GM12801 (cell line): ENCODE results near the gene RPLP1.

Experiments used
- TF ChIP-seq, protein P1 (sequence below): IDR thresholded peaks from one replicate; pipeline ENCODE4 v1.5.1; 2011; ENCODE audit warnings: control low read depth; ENCODE audit not compliant: insufficient read length; ENCODE audit errors: extremely low read depth

Gene RPLP1

DNA sequence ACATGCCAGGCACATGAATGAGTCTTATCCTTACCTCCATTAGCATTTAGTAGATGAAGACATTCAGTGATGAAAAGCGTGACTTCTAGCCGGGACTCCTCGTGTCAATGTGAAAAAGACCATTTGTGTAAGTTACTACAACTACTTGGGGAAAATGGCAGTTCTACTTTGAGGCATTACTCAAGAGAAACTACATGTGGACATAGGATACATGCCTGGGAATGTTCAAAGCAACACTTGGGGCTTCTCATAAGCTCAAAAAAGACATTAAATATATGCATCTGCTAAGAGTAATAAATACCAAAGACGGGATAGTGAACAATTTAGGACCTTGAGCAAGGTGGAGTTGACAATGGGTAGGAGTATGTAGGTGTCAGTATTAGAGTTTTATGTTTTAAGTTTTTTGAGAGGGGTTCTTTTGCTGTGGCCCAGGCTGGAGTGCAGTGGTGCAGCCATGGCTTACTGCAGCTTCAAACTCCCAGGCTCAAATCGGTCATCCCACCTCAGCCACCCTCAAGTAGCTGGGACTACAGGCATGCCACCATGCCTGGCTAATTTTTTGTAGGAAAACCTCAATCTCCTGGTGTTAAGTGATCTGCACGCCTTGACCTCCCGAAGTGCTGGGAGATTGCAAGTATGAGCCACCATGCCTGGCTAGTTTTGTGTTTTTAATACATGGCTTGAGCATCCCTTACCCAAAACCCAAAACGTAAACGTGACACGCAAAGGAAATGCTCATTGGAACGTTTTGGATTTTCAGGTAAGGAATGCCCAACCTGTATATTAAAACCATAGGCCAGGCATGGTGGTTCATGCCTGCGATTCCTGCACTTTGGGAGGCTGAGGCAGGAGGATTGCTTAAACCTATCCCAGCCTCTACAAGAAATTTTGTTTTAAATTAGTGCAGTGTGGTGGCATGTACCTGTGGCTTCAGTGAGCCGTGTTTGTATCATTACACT, 3.9 kb downstream of the RPLP1 start:
- TF ChIP-seq, protein P1, sequence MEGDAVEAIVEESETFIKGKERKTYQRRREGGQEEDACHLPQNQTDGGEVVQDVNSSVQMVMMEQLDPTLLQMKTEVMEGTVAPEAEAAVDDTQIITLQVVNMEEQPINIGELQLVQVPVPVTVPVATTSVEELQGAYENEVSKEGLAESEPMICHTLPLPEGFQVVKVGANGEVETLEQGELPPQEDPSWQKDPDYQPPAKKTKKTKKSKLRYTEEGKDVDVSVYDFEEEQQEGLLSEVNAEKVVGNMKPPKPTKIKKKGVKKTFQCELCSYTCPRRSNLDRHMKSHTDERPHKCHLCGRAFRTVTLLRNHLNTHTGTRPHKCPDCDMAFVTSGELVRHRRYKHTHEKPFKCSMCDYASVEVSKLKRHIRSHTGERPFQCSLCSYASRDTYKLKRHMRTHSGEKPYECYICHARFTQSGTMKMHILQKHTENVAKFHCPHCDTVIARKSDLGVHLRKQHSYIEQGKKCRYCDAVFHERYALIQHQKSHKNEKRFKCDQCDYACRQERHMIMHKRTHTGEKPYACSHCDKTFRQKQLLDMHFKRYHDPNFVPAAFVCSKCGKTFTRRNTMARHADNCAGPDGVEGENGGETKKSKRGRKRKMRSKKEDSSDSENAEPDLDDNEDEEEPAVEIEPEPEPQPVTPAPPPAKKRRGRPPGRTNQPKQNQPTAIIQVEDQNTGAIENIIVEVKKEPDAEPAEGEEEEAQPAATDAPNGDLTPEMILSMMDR: no peak

DNA sequence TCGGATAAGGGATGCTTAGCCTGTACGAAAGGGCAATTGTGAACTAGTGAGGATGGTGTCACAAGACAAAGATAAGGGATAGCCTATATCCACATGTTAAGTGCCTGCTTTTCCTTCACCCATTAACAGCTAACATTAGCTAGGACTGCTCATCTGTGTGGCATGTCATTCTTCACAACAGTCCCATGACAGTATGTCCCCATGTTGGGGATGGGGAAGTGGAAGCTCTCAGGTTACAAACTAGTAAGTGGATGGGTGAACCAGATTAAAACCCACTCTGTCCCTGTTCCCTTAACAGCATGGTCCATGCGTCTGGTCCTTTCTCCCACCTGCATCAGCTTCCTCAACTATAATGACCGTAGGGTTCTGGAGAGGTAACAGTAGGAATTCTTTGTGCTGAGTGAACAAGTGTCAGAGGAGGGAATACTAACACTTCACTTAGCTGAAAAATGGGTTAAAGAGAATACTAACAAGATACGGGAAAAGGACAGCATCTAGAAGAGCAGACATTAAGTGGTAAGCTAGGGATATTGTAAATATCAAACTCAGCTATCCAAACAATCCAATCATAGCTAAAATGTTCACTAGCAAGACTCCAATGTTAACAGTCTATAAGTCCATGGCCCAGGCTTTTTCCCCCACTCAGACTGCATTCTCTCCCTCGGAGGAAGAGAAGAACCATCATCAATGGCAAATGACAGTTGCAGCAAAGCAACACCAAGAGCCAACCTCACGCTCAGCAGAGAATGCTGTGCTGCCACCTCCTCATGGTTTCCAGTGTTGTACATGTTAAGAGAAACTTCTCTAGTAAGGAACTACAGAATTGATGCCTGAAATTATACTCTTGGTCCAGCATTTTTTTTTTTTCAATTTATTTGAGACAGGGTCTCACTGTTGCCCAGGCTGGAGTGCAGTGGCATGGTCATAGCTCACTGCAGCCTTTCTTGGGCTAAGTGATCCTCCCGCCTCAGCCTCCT, 5.0 kb downstream of the RPLP1 start:
- TF ChIP-seq, protein P1: no peak

DNA sequence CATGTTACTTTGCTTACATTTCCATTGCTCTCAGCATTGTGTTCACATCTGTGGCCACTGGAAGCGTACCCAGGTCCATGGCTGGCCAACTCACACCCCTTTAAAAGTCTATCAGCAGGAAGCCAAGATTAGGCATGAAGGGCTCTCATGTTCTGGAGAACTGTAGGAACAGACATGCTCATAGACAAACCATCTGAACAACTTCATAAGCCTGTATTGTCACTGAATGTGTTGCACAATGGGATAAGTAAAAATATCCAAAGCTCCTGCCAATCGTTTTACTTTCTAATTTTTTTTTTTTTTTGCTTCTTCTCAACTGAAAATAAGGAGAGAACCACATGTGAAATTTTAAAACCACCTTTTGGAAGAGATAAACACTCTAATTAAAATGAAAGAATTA, 6.4 kb downstream of the RPLP1 start:
- TF ChIP-seq, protein P1: no peak

DNA sequence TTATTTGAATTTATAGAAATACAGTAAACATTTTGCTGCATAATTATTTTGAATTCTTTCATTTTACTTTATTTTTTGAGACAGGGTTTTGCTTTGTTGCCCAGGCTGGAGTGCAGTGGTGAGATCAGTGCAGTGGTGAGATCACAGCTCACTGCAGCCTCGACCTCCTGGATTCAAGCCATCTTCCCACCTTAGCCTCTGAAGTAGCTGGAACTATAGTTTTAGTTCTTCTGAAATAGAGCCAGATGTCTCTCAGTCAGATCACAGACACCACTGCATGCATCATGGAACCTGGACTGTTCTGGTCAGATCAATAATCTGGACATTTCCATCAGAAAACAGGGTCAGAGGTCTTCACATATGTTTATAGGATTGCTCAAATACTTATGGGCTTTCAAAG, 7.9 kb downstream of the RPLP1 start:
- TF ChIP-seq, protein P1: no peak

DNA sequence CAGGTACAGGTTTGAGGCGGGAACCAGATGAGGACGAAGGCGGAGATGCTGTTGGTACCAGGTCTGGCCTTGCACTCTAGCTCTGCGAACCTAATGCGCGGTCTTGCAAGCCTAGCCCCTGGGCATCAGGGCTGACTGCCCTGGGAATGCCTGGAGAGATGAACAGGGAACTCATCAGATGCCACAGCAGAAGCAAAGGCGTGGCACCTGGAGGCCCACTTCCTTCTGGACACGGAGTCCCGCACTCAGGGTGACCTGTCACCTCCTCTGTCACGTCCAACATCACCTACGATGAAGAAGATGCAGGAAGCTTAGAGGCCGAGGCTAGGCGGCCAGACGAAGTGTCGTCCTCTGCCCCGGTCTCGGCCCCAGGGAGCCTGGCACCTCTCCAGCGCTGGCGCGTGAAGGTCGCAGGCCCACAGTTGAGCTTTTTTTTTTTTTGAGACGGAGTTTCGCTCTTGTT, 9.4 kb downstream of the RPLP1 start:
- TF ChIP-seq, protein P1: no peak

DNA sequence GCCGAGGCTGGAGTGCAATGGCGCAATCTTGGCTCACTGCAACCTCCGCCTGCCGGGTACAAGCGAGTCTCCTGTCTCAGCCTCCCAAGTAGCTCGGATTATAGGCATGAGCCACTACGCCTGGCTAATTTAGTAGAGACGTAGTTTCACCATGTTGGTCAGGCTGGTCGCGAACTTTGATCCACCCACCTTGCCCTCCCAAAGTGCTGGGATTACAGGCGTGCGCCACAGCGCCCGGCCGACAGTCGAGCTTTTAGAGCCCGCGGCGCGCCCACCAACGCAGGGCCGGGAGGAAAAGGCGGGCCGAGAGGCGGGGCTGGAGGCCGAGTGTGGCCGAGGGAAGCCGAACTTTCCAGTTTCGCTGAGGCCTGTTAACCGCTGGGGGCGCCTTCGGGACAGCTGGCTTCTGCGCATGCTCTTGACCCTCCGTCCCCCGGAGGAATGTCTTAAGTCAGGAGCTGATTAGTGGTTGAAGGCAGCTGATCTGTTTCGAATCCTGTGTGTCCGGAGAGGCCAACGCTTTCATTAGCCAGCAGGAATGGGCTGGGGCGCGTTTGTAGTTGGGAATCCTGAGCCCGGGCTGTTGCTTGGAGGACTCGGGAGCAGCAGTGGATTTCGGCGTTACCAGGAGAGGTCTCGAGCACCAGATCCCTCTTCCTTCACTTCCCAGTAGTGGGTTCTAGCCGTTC, 10.0 kb downstream of the RPLP1 start:
- TF ChIP-seq, protein P1: no peak
